Upper lobe of left lung (tissue), 4 donors: ENCODE measurements around the gene VTA1.

Source experiments
- POLR2A ChIP-seq, 4 donors: fragments of 450-650 bp; IDR thresholded peaks; one replicate each; pipeline ENCODE4 v1.5.1; 2016 to 2017; ENCODE audit warnings: antibody characterized with exemption in 4 of 4, mild to moderate bottlenecking in 2 of 4
- TF ChIP-seq, protein P1 (sequence below), 6 experiments: fragments of 450-650 bp in 4 of 6; fragments of 200-600 bp in 2 of 6; sonication (generic) in 2 of 6; IDR thresholded peaks; one replicate each; pipeline ENCODE4 v1.5.1; 2016 to 2019; ENCODE audit warnings: antibody characterized with exemption in 6 of 6

DNA sequence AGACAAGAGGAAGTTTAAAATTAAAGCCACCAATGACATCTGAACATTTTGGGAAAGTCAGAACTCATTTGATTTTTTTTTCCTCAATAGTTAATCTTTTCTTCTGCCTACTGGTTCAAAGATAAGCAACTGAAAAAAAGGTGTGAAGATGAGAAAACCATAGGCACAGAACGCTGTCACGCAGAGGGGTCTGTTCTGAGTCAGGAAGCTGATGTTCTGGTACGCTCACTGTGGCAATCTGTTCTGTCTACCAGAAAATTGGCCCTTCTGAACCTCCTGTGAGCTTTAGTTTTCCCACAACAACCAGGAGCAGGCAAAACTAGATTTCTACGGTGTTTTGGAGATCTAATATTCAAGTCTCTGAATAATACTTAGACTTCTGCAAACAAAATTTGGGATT is 78.1 kb downstream of the VTA1 start:
- TF ChIP-seq, protein P1, sequence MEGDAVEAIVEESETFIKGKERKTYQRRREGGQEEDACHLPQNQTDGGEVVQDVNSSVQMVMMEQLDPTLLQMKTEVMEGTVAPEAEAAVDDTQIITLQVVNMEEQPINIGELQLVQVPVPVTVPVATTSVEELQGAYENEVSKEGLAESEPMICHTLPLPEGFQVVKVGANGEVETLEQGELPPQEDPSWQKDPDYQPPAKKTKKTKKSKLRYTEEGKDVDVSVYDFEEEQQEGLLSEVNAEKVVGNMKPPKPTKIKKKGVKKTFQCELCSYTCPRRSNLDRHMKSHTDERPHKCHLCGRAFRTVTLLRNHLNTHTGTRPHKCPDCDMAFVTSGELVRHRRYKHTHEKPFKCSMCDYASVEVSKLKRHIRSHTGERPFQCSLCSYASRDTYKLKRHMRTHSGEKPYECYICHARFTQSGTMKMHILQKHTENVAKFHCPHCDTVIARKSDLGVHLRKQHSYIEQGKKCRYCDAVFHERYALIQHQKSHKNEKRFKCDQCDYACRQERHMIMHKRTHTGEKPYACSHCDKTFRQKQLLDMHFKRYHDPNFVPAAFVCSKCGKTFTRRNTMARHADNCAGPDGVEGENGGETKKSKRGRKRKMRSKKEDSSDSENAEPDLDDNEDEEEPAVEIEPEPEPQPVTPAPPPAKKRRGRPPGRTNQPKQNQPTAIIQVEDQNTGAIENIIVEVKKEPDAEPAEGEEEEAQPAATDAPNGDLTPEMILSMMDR (IDR thresholded peaks at IDR 0.05), result no peak
- TF ChIP-seq POLR2A (IDR thresholded peaks at IDR 0.05), result no peak
